IMR-90 (cell line): ENCODE measurements around the gene UBE2B. TPM values are rescaled to one million over a fixed set of nuclear protein-coding genes. Genes with fewer than 3 reads are reported as not detected.
A peak's percentile ranks its signal among the peaks of the same experiment; 100 is the strongest.

Experiments used
- ATAC-seq: fragments of 200-7000 bp; cut with Tn5 transposase; 2 replicates; pipeline ENCODE4 v1.9.1; 2020; ENCODE audit warnings: low read depth, mild to moderate bottlenecking, moderate library complexity
- BruUV-seq: library from RNA; stranded (reverse); fragments of 400-500 nt; replicated peaks from 2 replicates; lab custom pipeline; 2021; lab: Mats Ljungman, UMichigan
- CTCF ChIA-PET: fragments of 300-600 bp; formaldehyde crosslinking; extraction: SDS; loops from one replicate; lab custom pipeline; 2021; ENCODE audit warnings: antibody characterized with exemption; lab: Yijun Ruan, JAX
- POLR2A ChIA-PET: fragments of 300-600 bp; sonication (Branson Sonifier 250); formaldehyde crosslinking; loops from one replicate; lab custom pipeline; 2022; ENCODE audit warnings: antibody characterized with exemption; ENCODE audit not compliant: unreplicated experiment; lab: Charles Lee
- DNase-seq: peaks from one replicate; pipeline ENCODE4 v3.0.0; 2013
- H2AFZ ChIP-seq: replicated peaks from 2 replicates; pipeline ENCODE3; 2013; ENCODE audit warnings: low read length, mild to moderate bottlenecking; ENCODE audit not compliant: poor library complexity
- H2AK5ac ChIP-seq: 2 replicates; pipeline ENCODE4 v1.6.1; 2013; ENCODE audit warnings: low read depth, low read length, inconsistent platforms
- H2AK9ac ChIP-seq: replicated peaks from 2 replicates; pipeline ENCODE3; 2013; ENCODE audit warnings: mild to moderate bottlenecking, low read depth, low read length, moderate library complexity; ENCODE audit not compliant: poor library complexity
- H2BK120ac ChIP-seq: 2 replicates; pipeline ENCODE4 v1.6.1; 2013; ENCODE audit warnings: low read depth, low read length, inconsistent platforms
- H2BK15ac ChIP-seq: 3 replicates; pipeline ENCODE4 v1.6.1; 2013; ENCODE audit warnings: low read depth, low read length, inconsistent platforms
- H2BK20ac ChIP-seq: 2 replicates; pipeline ENCODE4 v1.6.1; 2013; ENCODE audit warnings: low read depth, mild to moderate bottlenecking, inconsistent platforms, low read length, moderate library complexity
- H2BK5ac ChIP-seq: 2 replicates; pipeline ENCODE4 v1.6.1; 2013; ENCODE audit warnings: mild to moderate bottlenecking, low read depth, low read length, inconsistent platforms; ENCODE audit not compliant: poor library complexity, severe bottlenecking
- H3K14ac ChIP-seq: replicated peaks from 2 replicates; pipeline ENCODE4 v1.6.1; 2013; ENCODE audit warnings: low read depth, low read length, inconsistent platforms
- H3K18ac ChIP-seq: 2 replicates; pipeline ENCODE4 v1.6.1; 2013; ENCODE audit warnings: low read depth, low read length, control low read depth
- H3K23ac ChIP-seq: 2 replicates; pipeline ENCODE4 v1.6.1; 2013; ENCODE audit warnings: low read depth, low read length, inconsistent platforms
- H3K27ac ChIP-seq: 2 replicates; pipeline ENCODE4 v1.5.1; 2013; ENCODE audit warnings: mild to moderate bottlenecking, control low read depth, low read length; ENCODE audit not compliant: insufficient read depth
- H3K27me3 ChIP-seq: 2 replicates; pipeline ENCODE4 v1.6.1; 2013; ENCODE audit warnings: low read length; ENCODE audit not compliant: control insufficient read depth, insufficient read depth
- H3K36me3 ChIP-seq: 2 replicates; pipeline ENCODE4 v1.6.1; 2013; ENCODE audit warnings: low read length, mixed read lengths; ENCODE audit not compliant: control insufficient read depth, insufficient read depth
- H3K4ac ChIP-seq: 2 replicates; pipeline ENCODE4 v1.6.1; 2013; ENCODE audit warnings: low read depth, low read length, inconsistent platforms
- H3K4me1 ChIP-seq: 2 replicates; pipeline ENCODE4 v1.6.1; 2013; ENCODE audit warnings: low read length, mixed read lengths; ENCODE audit not compliant: control insufficient read depth, insufficient read depth
- H3K4me2 ChIP-seq: 2 replicates; pipeline ENCODE4 v1.6.1; 2013; ENCODE audit warnings: low read depth, mild to moderate bottlenecking, control low read depth, low read length, moderate library complexity
- H3K4me3 ChIP-seq: 2 replicates; pipeline ENCODE4 v1.5.1; 2013; ENCODE audit warnings: low read depth, mild to moderate bottlenecking, control low read depth, low read length, moderate library complexity; ENCODE audit not compliant: insufficient read depth
- H3K56ac ChIP-seq: 2 replicates; pipeline ENCODE4 v1.6.1; 2013; ENCODE audit warnings: low read length, inconsistent platforms; ENCODE audit not compliant: insufficient read depth; ENCODE audit errors: extremely low read depth
- H3K79me1 ChIP-seq, 2 experiments: 2 replicates each; pipeline ENCODE4 v1.6.1; 2013; ENCODE audit warnings: low read length in 2 of 2, inconsistent platforms in 1 of 2, low read depth in 1 of 2
- H3K9ac ChIP-seq: 2 replicates; pipeline ENCODE4 v1.6.1; 2013; ENCODE audit warnings: low read depth, low read length, control low read depth
- H3K9me1 ChIP-seq: 2 replicates; pipeline ENCODE4 v1.6.1; 2013; ENCODE audit warnings: low read length, inconsistent platforms; ENCODE audit not compliant: insufficient read depth
- H3K9me3 ChIP-seq: 2 replicates; pipeline ENCODE4 v1.6.1; 2013; ENCODE audit warnings: low read length; ENCODE audit not compliant: control insufficient read depth, insufficient read depth
- H4K20me1 ChIP-seq: 2 replicates; pipeline ENCODE4 v1.6.1; 2013; ENCODE audit warnings: low read length, inconsistent platforms; ENCODE audit not compliant: insufficient read depth
- H4K5ac ChIP-seq: 2 replicates; pipeline ENCODE4 v1.6.1; 2013; ENCODE audit warnings: mild to moderate bottlenecking, low read depth, low read length, control low read depth
- H4K8ac ChIP-seq, 2 experiments: 2 replicates each; pipeline ENCODE4 v1.6.1; 2013; ENCODE audit warnings: low read depth in 2 of 2, low read length in 2 of 2, control low read depth in 1 of 2, inconsistent platforms in 1 of 2
- H4K91ac ChIP-seq: 2 replicates; pipeline ENCODE4 v1.6.1; 2013; ENCODE audit warnings: low read depth, low read length, inconsistent platforms; ENCODE audit not compliant: insufficient read depth
- POLR2A ChIP-seq: IDR thresholded peaks from 2 replicates; pipeline ENCODE4 v1.6.1; 2012; ENCODE audit warnings: mild to moderate bottlenecking, low read depth, low read length
- RAD21 ChIP-seq: IDR thresholded peaks from 2 replicates; pipeline ENCODE4 v1.6.1; 2012; ENCODE audit warnings: low read length, improper control_type of control experiment
- RFX5 ChIP-seq: IDR thresholded peaks from 2 replicates; pipeline ENCODE4 v1.8.0; 2012; ENCODE audit warnings: low read depth, mild to moderate bottlenecking, low read length, moderate library complexity
- WGBS, 2 experiments: methylation state at CpG; one replicate each; pipeline versions ENCODE4 v1.1.5 to v1.1.7; 2013; ENCODE audit warnings: missing lambda C conversion rate in 2 of 2; ENCODE audit not compliant: insufficient read length in 1 of 2; ENCODE audit errors: extremely low coverage in 2 of 2; 5-methylcytosine and 5-hydroxymethylcytosine counted together
- dilution Hi-C: fragments of 300-500 bp; cut with HindIII; formaldehyde crosslinking; loops from one replicate; pipeline ENCODE4 v1.14.3; 2018; ENCODE audit warnings: low sequenced_read_pairs; ENCODE audit not compliant: unreplicated experiment
- in situ Hi-C: fragments of 300-500 bp; cut with MboI; formaldehyde crosslinking; loops from 3 replicates; pipeline ENCODE4 v1.14.3; 2019; ENCODE audit warnings: low sequenced_read_pairs, inconsistent platforms, mixed read lengths
- intact Hi-C: fragments of 100-400 bp; cut with micrococcal nuclease; formaldehyde crosslinking; loops from 2 replicates; pipeline ENCODE4 v1.10.0; 2022
- polyA plus RNA-seq, 3 experiments: library from polyadenylated mRNA; depleted of rRNA; stranded (reverse); fragments of >200 nt; gene quantifications; 2 replicates each; pipeline ENCODE4 v1.2.3, GENCODE V29; 2012; ENCODE audit warnings: low replicate concordance in 1 of 3
- total RNA-seq: library from RNA; depleted of rRNA; stranded (reverse); fragments of >200 nt; gene quantifications from 2 replicates; pipeline ENCODE4 v1.2.3, GENCODE V29; 2012
- TF ChIP-seq, protein P1 (sequence below): conservative IDR thresholded peaks from 2 replicates; pipeline ENCODE4 v1.5.1; 2012; ENCODE audit warnings: mild to moderate bottlenecking, low read depth, low read length, improper control_type of control experiment
- TF ChIP-seq, protein P2 (sequence below): fragments of 150-350 bp; IDR thresholded peaks from 2 replicates; pipeline ENCODE4 v1.6.1; 2017; ENCODE audit warnings: mild to moderate bottlenecking, antibody characterized with exemption, low read length, low read depth

UBE2B gene
- total and polyA plus RNA-seq, 2 of the 4 experiments (the other 2 are of a cell fraction) = 6.3 to 46.0 TPM

- TF ChIP-seq, protein P1, sequence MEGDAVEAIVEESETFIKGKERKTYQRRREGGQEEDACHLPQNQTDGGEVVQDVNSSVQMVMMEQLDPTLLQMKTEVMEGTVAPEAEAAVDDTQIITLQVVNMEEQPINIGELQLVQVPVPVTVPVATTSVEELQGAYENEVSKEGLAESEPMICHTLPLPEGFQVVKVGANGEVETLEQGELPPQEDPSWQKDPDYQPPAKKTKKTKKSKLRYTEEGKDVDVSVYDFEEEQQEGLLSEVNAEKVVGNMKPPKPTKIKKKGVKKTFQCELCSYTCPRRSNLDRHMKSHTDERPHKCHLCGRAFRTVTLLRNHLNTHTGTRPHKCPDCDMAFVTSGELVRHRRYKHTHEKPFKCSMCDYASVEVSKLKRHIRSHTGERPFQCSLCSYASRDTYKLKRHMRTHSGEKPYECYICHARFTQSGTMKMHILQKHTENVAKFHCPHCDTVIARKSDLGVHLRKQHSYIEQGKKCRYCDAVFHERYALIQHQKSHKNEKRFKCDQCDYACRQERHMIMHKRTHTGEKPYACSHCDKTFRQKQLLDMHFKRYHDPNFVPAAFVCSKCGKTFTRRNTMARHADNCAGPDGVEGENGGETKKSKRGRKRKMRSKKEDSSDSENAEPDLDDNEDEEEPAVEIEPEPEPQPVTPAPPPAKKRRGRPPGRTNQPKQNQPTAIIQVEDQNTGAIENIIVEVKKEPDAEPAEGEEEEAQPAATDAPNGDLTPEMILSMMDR = peak; percentile 90
Measured at GRCh38 chr5:134411546-134412266, 40.3 kb downstream of the UBE2B start, which contains the start of gene CDKN2AIPNL (continued).

DNA sequence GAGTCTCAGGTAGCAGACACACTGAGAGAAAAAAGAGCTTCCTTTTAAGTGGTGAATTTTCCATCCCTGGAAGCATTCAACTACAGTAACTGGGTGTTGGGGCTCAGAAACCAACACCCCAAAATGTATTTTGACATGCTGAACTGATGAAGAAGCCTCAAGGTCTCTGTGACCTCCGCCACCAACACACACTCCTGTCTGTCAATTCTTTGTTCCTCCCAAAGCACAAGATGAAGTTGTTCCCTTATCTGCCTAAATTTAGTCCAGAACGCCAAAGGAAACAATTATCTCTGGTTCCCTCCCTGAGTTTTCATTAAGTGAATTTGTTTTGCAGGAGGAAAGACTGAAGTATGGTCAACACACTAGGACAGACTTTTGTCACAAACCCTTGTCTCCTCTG, 41.7 kb downstream of the UBE2B start:
- Histone ChIP-seq H3K9ac (no peak overlapping the region), H3K4me1 (peaks cover 8% of the 10 kb centered on the region), H2AK9ac (no peak overlapping the region), H3K9me1 (peaks cover 5% of the 10 kb centered on the region), H3K56ac (no peak overlapping the region), H4K20me1 (no peaks in the 10 kb centered on the region; the same call in 1 of the 2 replicates), H3K79me1 (peaks cover 23 to 33% of the 10 kb centered on the region in 2 experiments), H3K9me3 (no peaks in the 10 kb centered on the region), H2BK5ac (no peak overlapping the region), H3K4me3 (no peak overlapping the region), H3K36me3 (peaks cover 2% of the 10 kb centered on the region), H2BK120ac (no peak overlapping the region), H3K4me2 (no peak overlapping the region), H4K91ac (no peak overlapping the region), H3K18ac (no peak overlapping the region), H3K4ac (no peak overlapping the region), H4K8ac (no peak overlapping the region), H2AFZ (no peak overlapping the region), H2BK15ac (no peak overlapping the region), H3K14ac (no peak overlapping the region), H4K5ac (no peak overlapping the region), H2BK20ac (no peak overlapping the region), H3K27ac (no peak overlapping the region), H3K23ac (no peak overlapping the region), H2AK5ac (no peak overlapping the region), H3K27me3 (no peaks in the 10 kb centered on the region)
- CTCF ChIA-PET = interaction anchor here (2.0 kb wide), 1 partner anchor 115 kb away, joined by 4 read pairs; no protein-coding TSS in a partner anchor
- TF ChIP-seq RAD21 = no peak
- TF ChIP-seq, protein P2, sequence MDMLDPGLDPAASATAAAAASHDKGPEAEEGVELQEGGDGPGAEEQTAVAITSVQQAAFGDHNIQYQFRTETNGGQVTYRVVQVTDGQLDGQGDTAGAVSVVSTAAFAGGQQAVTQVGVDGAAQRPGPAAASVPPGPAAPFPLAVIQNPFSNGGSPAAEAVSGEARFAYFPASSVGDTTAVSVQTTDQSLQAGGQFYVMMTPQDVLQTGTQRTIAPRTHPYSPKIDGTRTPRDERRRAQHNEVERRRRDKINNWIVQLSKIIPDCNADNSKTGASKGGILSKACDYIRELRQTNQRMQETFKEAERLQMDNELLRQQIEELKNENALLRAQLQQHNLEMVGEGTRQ = no peak
- no peak for TF ChIP-seq RFX5
- no peak for TF ChIP-seq POLR2A
- WGBS, 2 experiments = no CpG with 5 or more reads among the region's 2 CpGs
- DNase-seq (no peak), ATAC-seq (no peak)
- dilution Hi-C loops (no loop called here), intact Hi-C loops (no loop called here), in situ Hi-C loops (loop anchor here (10.0 kb wide), 1 partner anchor 112 kb away; the partner anchor contains the start of gene JADE2)
- POLR2A ChIA-PET = no interaction called here
- no TSS peak for BruUV-seq
